IMR-90 (cell line): ENCODE results near the gene NR5A2. TPM values are rescaled to one million over a fixed set of nuclear protein-coding genes. Genes with fewer than 3 reads are reported as not detected.

Experiments used
- ATAC-seq: fragments of 200-7000 bp; cut with Tn5 transposase; 2 replicates; pipeline ENCODE4 v1.9.1; 2020; ENCODE audit warnings: low read depth, mild to moderate bottlenecking, moderate library complexity
- BruUV-seq: library from RNA; stranded (reverse); fragments of 400-500 nt; replicated peaks from 2 replicates; lab custom pipeline; 2021; lab: Mats Ljungman, UMichigan
- CTCF ChIA-PET: fragments of 300-600 bp; formaldehyde crosslinking; extraction: SDS; loops from one replicate; lab custom pipeline; 2021; ENCODE audit warnings: antibody characterized with exemption; lab: Yijun Ruan, JAX
- POLR2A ChIA-PET: fragments of 300-600 bp; sonication (Branson Sonifier 250); formaldehyde crosslinking; loops from one replicate; lab custom pipeline; 2022; ENCODE audit warnings: antibody characterized with exemption; ENCODE audit not compliant: unreplicated experiment; lab: Charles Lee
- DNase-seq: peaks from one replicate; pipeline ENCODE4 v3.0.0; 2013
- H2AFZ ChIP-seq: replicated peaks from 2 replicates; pipeline ENCODE3; 2013; ENCODE audit warnings: low read length, mild to moderate bottlenecking; ENCODE audit not compliant: poor library complexity
- H2AK5ac ChIP-seq: 2 replicates; pipeline ENCODE4 v1.6.1; 2013; ENCODE audit warnings: low read depth, low read length, inconsistent platforms
- H2AK9ac ChIP-seq: replicated peaks from 2 replicates; pipeline ENCODE3; 2013; ENCODE audit warnings: mild to moderate bottlenecking, low read depth, low read length, moderate library complexity; ENCODE audit not compliant: poor library complexity
- H2BK120ac ChIP-seq: 2 replicates; pipeline ENCODE4 v1.6.1; 2013; ENCODE audit warnings: low read depth, low read length, inconsistent platforms
- H2BK15ac ChIP-seq: 3 replicates; pipeline ENCODE4 v1.6.1; 2013; ENCODE audit warnings: low read depth, low read length, inconsistent platforms
- H2BK20ac ChIP-seq: 2 replicates; pipeline ENCODE4 v1.6.1; 2013; ENCODE audit warnings: low read depth, mild to moderate bottlenecking, inconsistent platforms, low read length, moderate library complexity
- H2BK5ac ChIP-seq: 2 replicates; pipeline ENCODE4 v1.6.1; 2013; ENCODE audit warnings: mild to moderate bottlenecking, low read depth, low read length, inconsistent platforms; ENCODE audit not compliant: poor library complexity, severe bottlenecking
- H3K14ac ChIP-seq: replicated peaks from 2 replicates; pipeline ENCODE4 v1.6.1; 2013; ENCODE audit warnings: low read depth, low read length, inconsistent platforms
- H3K18ac ChIP-seq: 2 replicates; pipeline ENCODE4 v1.6.1; 2013; ENCODE audit warnings: low read depth, low read length, control low read depth
- H3K23ac ChIP-seq: 2 replicates; pipeline ENCODE4 v1.6.1; 2013; ENCODE audit warnings: low read depth, low read length, inconsistent platforms
- H3K27ac ChIP-seq: 2 replicates; pipeline ENCODE4 v1.5.1; 2013; ENCODE audit warnings: mild to moderate bottlenecking, control low read depth, low read length; ENCODE audit not compliant: insufficient read depth
- H3K27me3 ChIP-seq: 2 replicates; pipeline ENCODE4 v1.6.1; 2013; ENCODE audit warnings: low read length; ENCODE audit not compliant: control insufficient read depth, insufficient read depth
- H3K36me3 ChIP-seq: 2 replicates; pipeline ENCODE4 v1.6.1; 2013; ENCODE audit warnings: low read length, mixed read lengths; ENCODE audit not compliant: control insufficient read depth, insufficient read depth
- H3K4ac ChIP-seq: 2 replicates; pipeline ENCODE4 v1.6.1; 2013; ENCODE audit warnings: low read depth, low read length, inconsistent platforms
- H3K4me1 ChIP-seq: 2 replicates; pipeline ENCODE4 v1.6.1; 2013; ENCODE audit warnings: low read length, mixed read lengths; ENCODE audit not compliant: control insufficient read depth, insufficient read depth
- H3K4me2 ChIP-seq: 2 replicates; pipeline ENCODE4 v1.6.1; 2013; ENCODE audit warnings: low read depth, mild to moderate bottlenecking, control low read depth, low read length, moderate library complexity
- H3K4me3 ChIP-seq: 2 replicates; pipeline ENCODE4 v1.5.1; 2013; ENCODE audit warnings: low read depth, mild to moderate bottlenecking, control low read depth, low read length, moderate library complexity; ENCODE audit not compliant: insufficient read depth
- H3K56ac ChIP-seq: 2 replicates; pipeline ENCODE4 v1.6.1; 2013; ENCODE audit warnings: low read length, inconsistent platforms; ENCODE audit not compliant: insufficient read depth; ENCODE audit errors: extremely low read depth
- H3K79me1 ChIP-seq, 2 experiments: 2 replicates each; pipeline ENCODE4 v1.6.1; 2013; ENCODE audit warnings: low read length in 2 of 2, inconsistent platforms in 1 of 2, low read depth in 1 of 2
- H3K9ac ChIP-seq: 2 replicates; pipeline ENCODE4 v1.6.1; 2013; ENCODE audit warnings: low read depth, low read length, control low read depth
- H3K9me1 ChIP-seq: 2 replicates; pipeline ENCODE4 v1.6.1; 2013; ENCODE audit warnings: low read length, inconsistent platforms; ENCODE audit not compliant: insufficient read depth
- H3K9me3 ChIP-seq: 2 replicates; pipeline ENCODE4 v1.6.1; 2013; ENCODE audit warnings: low read length; ENCODE audit not compliant: control insufficient read depth, insufficient read depth
- H4K20me1 ChIP-seq: 2 replicates; pipeline ENCODE4 v1.6.1; 2013; ENCODE audit warnings: low read length, inconsistent platforms; ENCODE audit not compliant: insufficient read depth
- H4K5ac ChIP-seq: 2 replicates; pipeline ENCODE4 v1.6.1; 2013; ENCODE audit warnings: mild to moderate bottlenecking, low read depth, low read length, control low read depth
- H4K8ac ChIP-seq, 2 experiments: 2 replicates each; pipeline ENCODE4 v1.6.1; 2013; ENCODE audit warnings: low read depth in 2 of 2, low read length in 2 of 2, control low read depth in 1 of 2, inconsistent platforms in 1 of 2
- H4K91ac ChIP-seq: 2 replicates; pipeline ENCODE4 v1.6.1; 2013; ENCODE audit warnings: low read depth, low read length, inconsistent platforms; ENCODE audit not compliant: insufficient read depth
- BHLHE40 ChIP-seq: fragments of 150-350 bp; IDR thresholded peaks from 2 replicates; pipeline ENCODE4 v1.6.1; 2016; ENCODE audit warnings: mild to moderate bottlenecking, low read depth, low read length
- CEBPB ChIP-seq: IDR thresholded peaks from 2 replicates; pipeline ENCODE4 v1.6.1; 2012; ENCODE audit warnings: low read depth, low read length, improper control_type of control experiment
- CHD1 ChIP-seq: IDR thresholded peaks from 2 replicates; pipeline ENCODE4 v1.6.1; 2012; ENCODE audit warnings: low read depth, low read length, improper control_type of control experiment
- ELK1 ChIP-seq: fragments of 150-350 bp; IDR thresholded peaks from 2 replicates; pipeline ENCODE4 v1.6.1; 2016; ENCODE audit warnings: low read depth, mild to moderate bottlenecking, low read length, moderate library complexity, borderline replicate concordance
- FOS ChIP-seq: fragments of 150-350 bp; IDR thresholded peaks from 2 replicates; pipeline ENCODE4 v1.6.1; 2016; ENCODE audit warnings: low read depth, low read length
- MAFK ChIP-seq: IDR thresholded peaks from 2 replicates; pipeline ENCODE4 v1.6.1; 2012; ENCODE audit warnings: low read depth, low read length, improper control_type of control experiment
- MAZ ChIP-seq: IDR thresholded peaks from 2 replicates; pipeline ENCODE4 v1.6.1; 2012; ENCODE audit warnings: low read depth, mild to moderate bottlenecking, low read length, improper control_type of control experiment, moderate library complexity, borderline replicate concordance
- MXI1 ChIP-seq: IDR thresholded peaks from 2 replicates; pipeline ENCODE4 v1.6.1; 2012; ENCODE audit warnings: low read depth, mild to moderate bottlenecking, low read length, moderate library complexity, borderline replicate concordance
- NFE2L2 ChIP-seq: fragments of 150-350 bp; IDR thresholded peaks from 2 replicates; pipeline ENCODE4 v1.6.1; 2016; ENCODE audit warnings: low read depth, mild to moderate bottlenecking, low read length
- POLR2A ChIP-seq: IDR thresholded peaks from 2 replicates; pipeline ENCODE4 v1.6.1; 2012; ENCODE audit warnings: mild to moderate bottlenecking, low read depth, low read length
- RAD21 ChIP-seq: IDR thresholded peaks from 2 replicates; pipeline ENCODE4 v1.6.1; 2012; ENCODE audit warnings: low read length, improper control_type of control experiment
- RCOR1 ChIP-seq: IDR thresholded peaks from 2 replicates; pipeline ENCODE4 v1.6.1; 2012; ENCODE audit warnings: mild to moderate bottlenecking, low read length, improper control_type of control experiment; ENCODE audit not compliant: insufficient replicate concordance
- RFX5 ChIP-seq: IDR thresholded peaks from 2 replicates; pipeline ENCODE4 v1.8.0; 2012; ENCODE audit warnings: low read depth, mild to moderate bottlenecking, low read length, moderate library complexity
- SMC3 ChIP-seq: fragments of 150-350 bp; IDR thresholded peaks from 2 replicates; pipeline ENCODE4 v1.6.1; 2016; ENCODE audit warnings: low read depth, mild to moderate bottlenecking, antibody characterized with exemption, low read length, moderate library complexity
- USF2 ChIP-seq: fragments of 150-350 bp; IDR thresholded peaks from 2 replicates; pipeline ENCODE4 v1.6.1; 2017; ENCODE audit warnings: mild to moderate bottlenecking, antibody characterized with exemption, low read length, low read depth
- WGBS, 2 experiments: methylation state at CpG; one replicate each; pipeline versions ENCODE4 v1.1.5 to v1.1.7; 2013; ENCODE audit warnings: missing lambda C conversion rate in 2 of 2; ENCODE audit not compliant: insufficient read length in 1 of 2; ENCODE audit errors: extremely low coverage in 2 of 2; 5-methylcytosine and 5-hydroxymethylcytosine counted together
- dilution Hi-C: fragments of 300-500 bp; cut with HindIII; formaldehyde crosslinking; loops from one replicate; pipeline ENCODE4 v1.14.3; 2018; ENCODE audit warnings: low sequenced_read_pairs; ENCODE audit not compliant: unreplicated experiment
- in situ Hi-C: fragments of 300-500 bp; cut with MboI; formaldehyde crosslinking; loops from 3 replicates; pipeline ENCODE4 v1.14.3; 2019; ENCODE audit warnings: low sequenced_read_pairs, inconsistent platforms, mixed read lengths
- intact Hi-C: fragments of 100-400 bp; cut with micrococcal nuclease; formaldehyde crosslinking; loops from 2 replicates; pipeline ENCODE4 v1.10.0; 2022
- polyA plus RNA-seq, 3 experiments: library from polyadenylated mRNA; depleted of rRNA; stranded (reverse); fragments of >200 nt; gene quantifications; 2 replicates each; pipeline ENCODE4 v1.2.3, GENCODE V29; 2012; ENCODE audit warnings: low replicate concordance in 1 of 3
- total RNA-seq: library from RNA; depleted of rRNA; stranded (reverse); fragments of >200 nt; gene quantifications from 2 replicates; pipeline ENCODE4 v1.2.3, GENCODE V29; 2012
- TF ChIP-seq, protein P1 (sequence below): conservative IDR thresholded peaks from 2 replicates; pipeline ENCODE4 v1.5.1; 2012; ENCODE audit warnings: mild to moderate bottlenecking, low read depth, low read length, improper control_type of control experiment

The NR5A2 gene
- total and polyA plus RNA-seq, 2 of the 4 experiments (the other 2 are of a cell fraction): 0.03 to 0.18 TPM

GRCh38 chr1:200131551-200132125 is 104.1 kb downstream of the NR5A2 start:
- in situ Hi-C loops: no loop called here
- no peaks in the 10 kb centered on the region for H3K9me1 ChIP-seq
- no peaks in the 10 kb centered on the region for H3K27me3 ChIP-seq
- no peak overlapping the region for H2BK20ac ChIP-seq
- H3K4me3 ChIP-seq: no peak overlapping the region
- H2AK9ac ChIP-seq: no peak overlapping the region
- H3K27ac ChIP-seq: no peak overlapping the region
- no peak overlapping the region for H2AK5ac ChIP-seq
- no peaks in the 10 kb centered on the region for H3K9me3 ChIP-seq
- dilution Hi-C loops: no loop called here
- BruUV-seq: no TSS peak
- peak; percentile 24; the same call in 1 of the 2 replicates for ATAC-seq
- H2BK5ac ChIP-seq: no peak overlapping the region
- TF ChIP-seq BHLHE40: no peak
- no peak for TF ChIP-seq CEBPB
- TF ChIP-seq ELK1: no peak
- TF ChIP-seq CHD1: no peak
- TF ChIP-seq FOS: no peak
- no peak for TF ChIP-seq USF2
- no peak for TF ChIP-seq MXI1
- TF ChIP-seq RCOR1: no peak
- no peak for TF ChIP-seq SMC3
- TF ChIP-seq RFX5: no peak
- TF ChIP-seq RAD21: no peak
- no peak for TF ChIP-seq MAZ
- TF ChIP-seq, protein P1, sequence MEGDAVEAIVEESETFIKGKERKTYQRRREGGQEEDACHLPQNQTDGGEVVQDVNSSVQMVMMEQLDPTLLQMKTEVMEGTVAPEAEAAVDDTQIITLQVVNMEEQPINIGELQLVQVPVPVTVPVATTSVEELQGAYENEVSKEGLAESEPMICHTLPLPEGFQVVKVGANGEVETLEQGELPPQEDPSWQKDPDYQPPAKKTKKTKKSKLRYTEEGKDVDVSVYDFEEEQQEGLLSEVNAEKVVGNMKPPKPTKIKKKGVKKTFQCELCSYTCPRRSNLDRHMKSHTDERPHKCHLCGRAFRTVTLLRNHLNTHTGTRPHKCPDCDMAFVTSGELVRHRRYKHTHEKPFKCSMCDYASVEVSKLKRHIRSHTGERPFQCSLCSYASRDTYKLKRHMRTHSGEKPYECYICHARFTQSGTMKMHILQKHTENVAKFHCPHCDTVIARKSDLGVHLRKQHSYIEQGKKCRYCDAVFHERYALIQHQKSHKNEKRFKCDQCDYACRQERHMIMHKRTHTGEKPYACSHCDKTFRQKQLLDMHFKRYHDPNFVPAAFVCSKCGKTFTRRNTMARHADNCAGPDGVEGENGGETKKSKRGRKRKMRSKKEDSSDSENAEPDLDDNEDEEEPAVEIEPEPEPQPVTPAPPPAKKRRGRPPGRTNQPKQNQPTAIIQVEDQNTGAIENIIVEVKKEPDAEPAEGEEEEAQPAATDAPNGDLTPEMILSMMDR: no peak
- no peak for TF ChIP-seq MAFK
- TF ChIP-seq NFE2L2: no peak
- TF ChIP-seq POLR2A: no peak
- H3K36me3 ChIP-seq: no peaks in the 10 kb centered on the region
- no peaks in the 10 kb centered on the region for H3K79me1 ChIP-seq
- H4K91ac ChIP-seq: no peak overlapping the region
- no peak overlapping the region for H4K5ac ChIP-seq
- no peak overlapping the region for H3K56ac ChIP-seq
- no peak overlapping the region for H4K8ac ChIP-seq
- DNase-seq: peak; percentile 36
- H3K18ac ChIP-seq: no peak overlapping the region
- no peak overlapping the region for H3K9ac ChIP-seq
- no peak overlapping the region for H3K23ac ChIP-seq
- no peak overlapping the region for H2BK120ac ChIP-seq
- H3K4ac ChIP-seq: no peak overlapping the region
- no peak overlapping the region for H2AFZ ChIP-seq
- no peak overlapping the region for H2BK15ac ChIP-seq
- H3K4me1 ChIP-seq: no peaks in the 10 kb centered on the region
- intact Hi-C loops: loop anchor here (10.0 kb wide), 3 partner anchors 143 to 447 kb away; no protein-coding TSS in a partner anchor
- no CpG with 5 or more reads among the region's 4 CpGs for WGBS, 2 experiments
- H3K14ac ChIP-seq: no peak overlapping the region
- H3K4me2 ChIP-seq: no peak overlapping the region
- CTCF ChIA-PET: no interaction called here
- no peaks in the 10 kb centered on the region for H4K20me1 ChIP-seq
- POLR2A ChIA-PET: no interaction called here
